Sigmoid colon (tissue), 7 donors: ENCODE results near the gene CCDC192. TPM values are rescaled to one million over a fixed set of nuclear protein-coding genes. Genes with fewer than 3 reads are reported as not detected.
A peak's percentile ranks its signal among the peaks of the same experiment; 100 is the strongest.

Experiments
- DNase-seq: peaks from one replicate; pipeline ENCODE4 v3.0.0-alpha.2; 2019
- H3K27ac ChIP-seq, 4 donors: fragments of 200-600 bp; sonication (generic); one replicate each; pipeline ENCODE4 v1.5.1; 2016 to 2019; ENCODE audit warnings: mild to moderate bottlenecking in 1 of 4
- H3K27me3 ChIP-seq, 3 donors: fragments of 200-600 bp; sonication (generic); one replicate each; pipeline ENCODE4 v1.5.1; 2019; ENCODE audit warnings: mild to moderate bottlenecking in 1 of 3
- H3K36me3 ChIP-seq, 4 donors: fragments of 200-600 bp; sonication (generic); one replicate each; pipeline ENCODE4 v1.5.1; 2016 to 2019
- H3K4me1 ChIP-seq, 4 donors: fragments of 200-600 bp; sonication (generic); one replicate each; pipeline ENCODE4 v1.5.1; 2017 to 2019
- H3K4me3 ChIP-seq, 4 donors: fragments of 200-600 bp; sonication (generic); one replicate each; pipeline ENCODE4 v1.5.1; 2017 to 2019; ENCODE audit warnings: mild to moderate bottlenecking in 2 of 4, moderate library complexity in 1 of 4
- H3K9me3 ChIP-seq, 4 donors: fragments of 200-600 bp in 3 of 4; sonication (generic) in 3 of 4; one replicate each; pipeline versions ENCODE4 v1.5.1 to v1.6.1; 2013 to 2019
- EP300 ChIP-seq, 4 donors: sonication (generic); formaldehyde crosslinking; IDR thresholded peaks; one replicate each; pipeline ENCODE4 v1.6.1; 2017; ENCODE audit warnings: antibody characterized with exemption in 4 of 4
- POLR2A ChIP-seq, 2 donors: fragments of 450-650 bp; IDR thresholded peaks; one replicate each; pipeline ENCODE4 v1.6.1; 2016; ENCODE audit warnings: antibody characterized with exemption in 2 of 2, mild to moderate bottlenecking in 2 of 2, moderate library complexity in 2 of 2
- POLR2AphosphoS5 ChIP-seq, 4 donors: sonication (generic); formaldehyde crosslinking; IDR thresholded peaks; one replicate each; pipeline ENCODE4 v1.6.1; 2017; ENCODE audit warnings: antibody characterized with exemption in 4 of 4
- WGBS, 2 donors: extraction: QIAGEN DNeasy Blood & Tissue Kit; methylation state at CpG; one replicate each; pipeline ENCODE4 v1.1.7; 2013; 5-methylcytosine and 5-hydroxymethylcytosine counted together
- intact Hi-C: fragments of 100-400 bp; cut with DNase I; formaldehyde crosslinking; loops from one replicate; pipeline ENCODE4 v1.15.1; 2023
- polyA plus RNA-seq, 3 donors: library from polyadenylated mRNA; stranded (reverse); fragments of 200-250 nt; gene quantifications; one replicate each; pipeline ENCODE4 v1.2.3, GENCODE V29; 2013
- total RNA-seq, 4 donors: library from RNA; depleted of rRNA; stranded (reverse); fragments of >200 nt; gene quantifications; one replicate each; pipeline ENCODE4 v1.1.0, GENCODE V29; 2016
- TF ChIP-seq, protein P1 (sequence below), 4 experiments: fragments of 450-650 bp in 3 of 4; fragments of 200-600 bp in 1 of 4; IDR thresholded peaks; one replicate each; pipeline ENCODE4 v1.5.1; 2016 to 2019; ENCODE audit warnings: antibody characterized with exemption in 4 of 4, mild to moderate bottlenecking in 3 of 4, moderate library complexity in 2 of 4
- donor health status: healthy with polysubstance abuse.
- donor health status: Bipolar disorder and iron deficiency.
- donor health status: healthy.

The CCDC192 gene
- total and polyA plus RNA-seq, 7 donors = 0.36 to 2.4 TPM; not detected in 5

DNA sequence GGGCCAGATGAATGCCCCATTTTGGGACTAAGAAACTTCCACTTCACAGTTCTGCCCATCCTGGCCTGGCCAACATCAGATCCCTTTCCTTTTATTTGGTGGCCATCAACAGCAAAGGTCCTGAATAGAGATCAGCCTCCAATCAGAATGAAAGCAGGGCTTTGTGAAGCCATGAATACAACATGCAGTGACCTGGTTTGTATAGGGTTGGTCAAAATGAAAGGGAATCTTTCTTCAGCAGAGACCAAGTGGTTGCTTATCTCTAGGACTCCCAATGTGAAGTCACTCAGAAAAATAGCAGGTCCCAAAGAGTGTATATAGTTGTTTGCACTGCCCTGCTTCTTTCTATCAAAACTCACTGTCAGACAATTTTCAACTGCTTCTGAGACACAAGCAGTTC, 266.5 kb downstream of the CCDC192 start:
- no peak for DNase-seq
- no peak for TF ChIP-seq EP300 (IDR thresholded peaks at IDR 0.05)
- TF ChIP-seq, protein P1, sequence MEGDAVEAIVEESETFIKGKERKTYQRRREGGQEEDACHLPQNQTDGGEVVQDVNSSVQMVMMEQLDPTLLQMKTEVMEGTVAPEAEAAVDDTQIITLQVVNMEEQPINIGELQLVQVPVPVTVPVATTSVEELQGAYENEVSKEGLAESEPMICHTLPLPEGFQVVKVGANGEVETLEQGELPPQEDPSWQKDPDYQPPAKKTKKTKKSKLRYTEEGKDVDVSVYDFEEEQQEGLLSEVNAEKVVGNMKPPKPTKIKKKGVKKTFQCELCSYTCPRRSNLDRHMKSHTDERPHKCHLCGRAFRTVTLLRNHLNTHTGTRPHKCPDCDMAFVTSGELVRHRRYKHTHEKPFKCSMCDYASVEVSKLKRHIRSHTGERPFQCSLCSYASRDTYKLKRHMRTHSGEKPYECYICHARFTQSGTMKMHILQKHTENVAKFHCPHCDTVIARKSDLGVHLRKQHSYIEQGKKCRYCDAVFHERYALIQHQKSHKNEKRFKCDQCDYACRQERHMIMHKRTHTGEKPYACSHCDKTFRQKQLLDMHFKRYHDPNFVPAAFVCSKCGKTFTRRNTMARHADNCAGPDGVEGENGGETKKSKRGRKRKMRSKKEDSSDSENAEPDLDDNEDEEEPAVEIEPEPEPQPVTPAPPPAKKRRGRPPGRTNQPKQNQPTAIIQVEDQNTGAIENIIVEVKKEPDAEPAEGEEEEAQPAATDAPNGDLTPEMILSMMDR (IDR thresholded peaks at IDR 0.05) = no peak
- no peak for TF ChIP-seq POLR2A (IDR thresholded peaks at IDR 0.05)
- TF ChIP-seq POLR2AphosphoS5 (IDR thresholded peaks at IDR 0.05) = no peak
- H3K27ac ChIP-seq = no peak overlapping the region
- H3K36me3 ChIP-seq = peaks cover 0 to 8% (median 0%) of the 10 kb centered on the region in 4 donors
- H3K27me3 ChIP-seq = no peaks in the 10 kb centered on the region
- no peak overlapping the region for H3K4me3 ChIP-seq
- H3K9me3 ChIP-seq = no peaks in the 10 kb centered on the region
- H3K4me1 ChIP-seq = no peaks in the 10 kb centered on the region
- intact Hi-C loops = no loop called here

DNA sequence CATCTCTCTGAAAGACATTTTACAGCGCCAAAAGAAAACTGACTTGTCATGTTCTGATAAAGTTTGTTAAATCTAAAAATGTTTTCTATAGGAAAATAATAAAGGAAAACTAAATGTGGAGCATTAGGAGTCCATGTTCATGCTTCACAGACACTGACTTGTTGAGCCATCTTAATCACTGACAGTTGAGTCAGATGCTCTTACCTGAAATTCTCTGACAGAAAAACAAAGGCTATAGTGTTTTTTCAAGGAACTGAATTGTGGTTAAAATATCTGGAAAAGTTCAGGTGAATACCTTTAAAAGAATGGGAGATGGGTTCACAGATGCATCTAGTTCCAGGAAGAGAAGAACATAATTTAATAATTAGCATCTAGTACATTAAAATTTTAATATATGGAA, 266.9 kb downstream of the CCDC192 start:
- Histone ChIP-seq H3K9me3 (no peaks in the 10 kb centered on the region), H3K4me3 (no peak overlapping the region), H3K4me1 (no peaks in the 10 kb centered on the region), H3K27ac (no peak overlapping the region), H3K36me3 (peaks cover 0 to 8% (median 0%) of the 10 kb centered on the region in 4 donors), H3K27me3 (no peaks in the 10 kb centered on the region)
- intact Hi-C loops = no loop called here
- 99 to 100% methylated on average over 1 of the region's 1 CpG for WGBS, 2 donors
- no peak for TF ChIP-seq EP300 (IDR thresholded peaks at IDR 0.05)
- TF ChIP-seq, protein P1 (IDR thresholded peaks at IDR 0.05) = no peak
- TF ChIP-seq POLR2A (IDR thresholded peaks at IDR 0.05) = no peak
- no peak for TF ChIP-seq POLR2AphosphoS5 (IDR thresholded peaks at IDR 0.05)
- no peak for DNase-seq

DNA sequence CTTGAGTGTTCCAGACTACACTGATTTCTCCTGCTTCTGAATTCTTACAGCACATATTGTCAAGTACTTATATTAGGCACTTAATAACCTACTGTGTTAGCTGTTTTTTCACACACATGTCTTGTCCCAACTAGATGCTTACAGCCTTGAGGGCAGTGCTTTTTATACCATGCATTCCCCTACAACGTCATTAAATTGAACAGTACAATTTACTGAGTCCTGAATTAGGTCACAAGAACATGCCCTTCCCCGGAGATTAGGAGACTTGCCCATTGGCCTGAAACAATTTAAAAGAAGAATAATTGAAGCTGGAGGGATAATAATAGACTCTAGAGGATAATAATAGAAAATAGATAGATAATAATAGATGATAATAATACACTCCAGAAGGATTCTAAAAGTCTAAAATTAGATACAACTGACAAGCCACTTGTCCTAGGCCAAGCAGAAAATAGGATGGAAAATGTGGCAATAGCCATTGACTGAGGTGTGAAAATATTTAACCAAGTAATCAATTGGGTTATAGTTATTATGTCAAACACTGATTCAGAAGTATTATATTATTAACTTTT, 267.7 kb downstream of the CCDC192 start:
- Histone ChIP-seq H3K36me3 (peaks cover 0 to 6% (median 0%) of the 10 kb centered on the region in 4 donors), H3K9me3 (no peaks in the 10 kb centered on the region), H3K4me1 (no peaks in the 10 kb centered on the region), H3K27me3 (no peaks in the 10 kb centered on the region), H3K27ac (no peak overlapping the region), H3K4me3 (no peak overlapping the region)
- TF ChIP-seq POLR2A (IDR thresholded peaks at IDR 0.05) = no peak
- TF ChIP-seq, protein P1 (IDR thresholded peaks at IDR 0.05) = no peak
- no peak for TF ChIP-seq EP300 (IDR thresholded peaks at IDR 0.05)
- TF ChIP-seq POLR2AphosphoS5 (IDR thresholded peaks at IDR 0.05) = no peak
- DNase-seq = no peak
- 91% methylated on average over 2 of the region's 2 CpGs for WGBS, 2 donors
- intact Hi-C loops = no loop called here

DNA sequence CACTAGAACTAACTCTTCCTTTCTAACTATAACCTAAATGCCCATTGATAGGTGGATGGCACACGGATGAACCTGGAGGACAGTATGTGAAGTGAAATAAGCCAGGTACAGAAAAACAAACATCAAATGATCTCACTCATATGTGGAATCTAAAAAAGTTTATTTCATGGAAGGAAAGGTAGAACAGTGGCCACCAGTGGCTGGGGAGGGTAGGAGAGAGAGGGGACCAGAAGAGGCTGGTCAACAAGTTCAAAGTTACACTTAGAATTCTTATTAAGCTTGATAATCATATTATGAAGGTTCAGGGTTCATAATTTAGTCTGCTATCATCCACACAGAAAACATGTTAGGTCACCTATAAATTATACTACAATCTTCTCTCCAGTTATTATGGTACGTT, 272.8 kb downstream of the CCDC192 start:
- Histone ChIP-seq H3K36me3 (no peaks in the 10 kb centered on the region), H3K4me3 (no peak overlapping the region), H3K27me3 (no peaks in the 10 kb centered on the region), H3K4me1 (peaks cover 0 to 9% (median 1%) of the 10 kb centered on the region in 4 donors), H3K9me3 (no peaks in the 10 kb centered on the region), H3K27ac (peak overlapping the region in 1 of 4 donors; percentile 51)
- intact Hi-C loops = no loop called here
- TF ChIP-seq POLR2A (IDR thresholded peaks at IDR 0.05) (no peak), POLR2AphosphoS5 (IDR thresholded peaks at IDR 0.05) (no peak), EP300 (IDR thresholded peaks at IDR 0.05) (no peak)
- TF ChIP-seq, protein P1 (IDR thresholded peaks at IDR 0.05) = no peak
- no peak for DNase-seq
- 95 to 97% methylated on average over 2 of the region's 2 CpGs for WGBS, 2 donors

DNA sequence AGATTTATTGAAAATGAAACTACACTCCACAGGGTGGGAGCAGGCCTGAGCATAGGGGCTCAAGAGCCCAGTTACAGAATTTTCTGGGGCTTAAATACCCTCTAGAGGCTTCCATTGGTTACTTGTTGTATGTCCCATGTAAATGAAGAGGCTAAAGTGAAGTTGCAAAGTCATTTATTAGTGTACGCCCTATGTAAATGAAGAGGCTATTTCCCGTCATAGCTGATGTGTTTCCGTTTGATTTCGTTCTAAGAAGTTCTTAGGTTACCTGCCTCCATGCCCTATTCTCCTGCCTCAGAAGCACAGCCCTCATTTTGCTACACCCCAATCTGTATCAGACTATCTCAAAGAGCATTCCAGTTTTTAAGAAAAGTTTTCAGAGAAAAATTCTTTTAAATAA, 273.3 kb downstream of the CCDC192 start:
- TF ChIP-seq EP300 (IDR thresholded peaks at IDR 0.05) = no peak
- TF ChIP-seq POLR2A (IDR thresholded peaks at IDR 0.05) = no peak
- TF ChIP-seq, protein P1 (IDR thresholded peaks at IDR 0.05) = no peak
- TF ChIP-seq POLR2AphosphoS5 (IDR thresholded peaks at IDR 0.05) = no peak
- Histone ChIP-seq H3K9me3 (no peaks in the 10 kb centered on the region), H3K4me3 (no peak overlapping the region), H3K27ac (peak overlapping the region in 2 of 4 donors; percentile 26 to 51), H3K27me3 (no peaks in the 10 kb centered on the region), H3K4me1 (peaks cover 0 to 9% (median 1%) of the 10 kb centered on the region in 4 donors), H3K36me3 (no peaks in the 10 kb centered on the region)
- 93 to 94% methylated on average over 4 of the region's 4 CpGs for WGBS, 2 donors
- intact Hi-C loops = no loop called here
- DNase-seq = no peak
